HEK293T (cell line): ENCODE results near the gene PLA2G4D.

Experiments
- ARNT ChIP-seq: fragments of 450-650 bp; IDR thresholded peaks from 2 replicates; pipeline ENCODE4 v1.6.1; 2017; ENCODE audit warnings: mild to moderate bottlenecking
- ELF4 ChIP-seq: fragments of 450-650 bp; IDR thresholded peaks from 2 replicates; pipeline ENCODE4 v1.6.1; 2017; ENCODE audit warnings: antibody characterized with exemption
- FOXA1 ChIP-seq: fragments of 450-650 bp; IDR thresholded peaks from 2 replicates; pipeline ENCODE4 v1.6.1; 2016; ENCODE audit warnings: mild to moderate bottlenecking
- FOXK2 ChIP-seq: fragments of 450-650 bp; IDR thresholded peaks from 2 replicates; pipeline ENCODE4 v1.6.1; 2016; ENCODE audit warnings: mild to moderate bottlenecking
- FOXM1 ChIP-seq: fragments of 450-650 bp; IDR thresholded peaks from 2 replicates; pipeline ENCODE4 v1.6.1; 2017; ENCODE audit warnings: mild to moderate bottlenecking, borderline replicate concordance
- L3MBTL2 ChIP-seq: fragments of 450-650 bp; conservative IDR thresholded peaks from 2 replicates; pipeline ENCODE4 v1.6.1; 2016; ENCODE audit warnings: mild to moderate bottlenecking
- SP1 ChIP-seq: fragments of 450-650 bp; IDR thresholded peaks from 2 replicates; pipeline ENCODE4 v1.6.1; 2017

DNA sequence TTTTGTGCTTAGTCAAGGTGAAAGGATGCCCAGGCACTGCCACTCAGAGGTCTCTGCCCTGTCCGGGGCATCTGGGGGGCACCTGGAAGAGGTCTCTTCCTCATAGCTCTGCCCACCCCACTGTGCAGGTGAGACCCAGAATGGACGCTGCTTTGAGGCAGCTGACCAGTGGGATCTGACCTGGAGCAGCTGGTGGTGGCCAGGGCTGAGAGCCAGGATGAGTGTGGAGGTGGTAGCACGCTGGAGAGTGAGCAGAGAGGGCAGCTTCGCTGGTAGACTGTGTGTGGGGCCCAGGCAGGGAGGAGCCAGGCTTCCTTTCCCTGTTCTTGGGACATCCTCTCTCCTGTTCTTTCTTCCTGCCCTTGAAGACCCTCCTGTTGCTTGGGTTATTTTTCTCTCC, 41.4 kb downstream of the PLA2G4D start:
- TF ChIP-seq ARNT, result no peak
- no peak for TF ChIP-seq FOXA1
- TF ChIP-seq FOXM1, result no peak
- no peak for TF ChIP-seq ELF4
- TF ChIP-seq FOXK2, result no peak
- TF ChIP-seq SP1, result no peak
- TF ChIP-seq L3MBTL2, result no peak
